HG02981 (cell line): ENCODE measurements around the gene SMYD1.

Source experiments
- ATAC-seq: cut with Tn5 transposase; IDR thresholded peaks from one replicate; pipeline ENCODE4 v1.9.1; 2021; ENCODE audit warnings: mild to moderate bottlenecking, moderate library complexity; ENCODE audit not compliant: unreplicated experiment

The SMYD1 gene

DNA sequence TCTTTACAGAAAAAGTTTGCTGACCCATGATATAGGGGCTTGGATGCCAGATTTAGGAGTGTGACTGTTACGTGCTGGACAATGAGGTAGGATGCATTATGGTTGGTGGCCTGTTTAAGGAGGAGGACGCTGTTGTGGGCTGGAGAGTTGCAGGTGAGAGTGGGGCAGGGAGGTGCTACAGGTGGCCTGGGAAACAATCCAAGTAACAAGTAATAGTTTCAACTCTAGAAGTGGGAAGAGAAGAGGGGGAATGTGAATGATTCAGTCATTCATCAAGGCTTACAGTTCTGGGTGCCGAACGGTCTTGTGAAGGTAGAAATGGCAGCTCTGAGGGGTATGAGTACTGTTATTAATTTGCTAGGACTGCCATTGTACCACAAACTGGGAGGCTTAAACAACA, 54.1 kb downstream of the SMYD1 start:
- ATAC-seq = no peak

DNA sequence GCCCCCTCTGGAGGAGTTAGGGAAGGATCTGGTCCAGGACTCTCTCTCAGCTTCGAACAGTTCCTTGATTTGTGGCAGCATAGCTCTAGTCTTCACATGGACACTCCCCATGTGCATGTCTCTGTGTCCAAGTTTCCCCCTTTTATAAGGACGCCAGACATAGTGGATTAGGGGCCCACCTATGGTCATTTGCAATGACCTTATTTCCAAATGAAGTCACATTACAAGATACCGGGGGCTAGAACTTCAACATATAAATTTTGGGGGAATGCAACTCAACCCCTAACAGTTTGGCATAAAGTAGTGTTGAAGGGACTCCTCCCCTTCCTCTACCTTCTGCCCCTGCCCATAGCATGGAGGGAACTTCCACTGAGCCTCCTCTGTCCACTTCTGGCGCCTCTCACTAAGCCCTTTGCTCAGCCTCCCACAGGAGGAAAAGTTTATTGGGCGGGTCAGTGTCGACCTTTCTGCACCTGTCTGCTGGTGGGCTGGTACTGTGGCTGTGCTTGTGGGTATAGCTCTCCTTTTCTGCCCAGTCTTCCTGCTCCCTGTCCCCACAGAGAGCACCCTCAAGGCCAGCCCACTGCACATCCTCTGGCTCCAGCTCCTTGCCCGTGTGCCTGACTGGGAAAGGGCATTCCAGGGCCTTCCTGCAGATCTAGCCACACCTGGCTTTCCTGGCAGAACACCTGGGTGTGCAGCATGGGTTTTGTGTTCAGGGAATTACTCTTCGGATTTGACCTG, 54.7 kb downstream of the SMYD1 start:
- ATAC-seq = no peak

DNA sequence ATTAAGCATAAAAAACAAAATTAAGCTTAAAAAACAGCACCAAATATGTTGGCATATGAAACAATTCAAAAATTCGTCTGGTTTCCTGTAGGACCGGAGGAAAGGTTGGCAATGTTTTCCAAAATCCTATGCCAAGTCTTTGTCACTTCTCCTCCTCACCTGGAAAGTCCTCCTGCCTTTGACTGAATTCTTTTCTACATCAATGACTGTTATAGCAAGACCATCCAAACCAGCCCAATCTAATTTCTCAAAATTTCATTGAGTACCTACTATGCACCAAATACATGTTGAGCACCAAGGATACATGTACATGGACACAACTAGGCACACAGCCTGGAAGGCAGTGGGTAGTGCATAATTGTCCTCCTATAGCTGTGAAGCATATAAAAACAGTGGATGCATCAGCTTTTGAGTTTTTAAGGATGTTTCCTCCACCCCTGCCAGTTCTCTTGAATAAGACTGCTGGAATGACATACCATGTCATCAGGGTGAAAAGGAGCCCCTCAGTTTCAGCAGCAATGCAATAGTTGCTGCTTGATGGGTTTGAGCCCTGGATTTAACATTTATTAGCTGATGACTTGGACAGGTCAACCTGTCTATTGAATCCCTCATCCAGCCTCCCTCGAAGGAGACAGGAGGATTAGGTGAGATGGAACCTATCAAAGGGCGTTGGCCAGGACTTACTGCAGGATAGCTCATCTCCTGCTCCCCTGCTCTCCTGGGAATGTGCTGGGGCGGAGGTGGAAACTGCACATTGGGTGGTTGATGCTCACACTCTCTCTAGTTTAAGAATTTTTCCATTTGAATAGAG, 55.7 kb downstream of the SMYD1 start:
- ATAC-seq = no peak

DNA sequence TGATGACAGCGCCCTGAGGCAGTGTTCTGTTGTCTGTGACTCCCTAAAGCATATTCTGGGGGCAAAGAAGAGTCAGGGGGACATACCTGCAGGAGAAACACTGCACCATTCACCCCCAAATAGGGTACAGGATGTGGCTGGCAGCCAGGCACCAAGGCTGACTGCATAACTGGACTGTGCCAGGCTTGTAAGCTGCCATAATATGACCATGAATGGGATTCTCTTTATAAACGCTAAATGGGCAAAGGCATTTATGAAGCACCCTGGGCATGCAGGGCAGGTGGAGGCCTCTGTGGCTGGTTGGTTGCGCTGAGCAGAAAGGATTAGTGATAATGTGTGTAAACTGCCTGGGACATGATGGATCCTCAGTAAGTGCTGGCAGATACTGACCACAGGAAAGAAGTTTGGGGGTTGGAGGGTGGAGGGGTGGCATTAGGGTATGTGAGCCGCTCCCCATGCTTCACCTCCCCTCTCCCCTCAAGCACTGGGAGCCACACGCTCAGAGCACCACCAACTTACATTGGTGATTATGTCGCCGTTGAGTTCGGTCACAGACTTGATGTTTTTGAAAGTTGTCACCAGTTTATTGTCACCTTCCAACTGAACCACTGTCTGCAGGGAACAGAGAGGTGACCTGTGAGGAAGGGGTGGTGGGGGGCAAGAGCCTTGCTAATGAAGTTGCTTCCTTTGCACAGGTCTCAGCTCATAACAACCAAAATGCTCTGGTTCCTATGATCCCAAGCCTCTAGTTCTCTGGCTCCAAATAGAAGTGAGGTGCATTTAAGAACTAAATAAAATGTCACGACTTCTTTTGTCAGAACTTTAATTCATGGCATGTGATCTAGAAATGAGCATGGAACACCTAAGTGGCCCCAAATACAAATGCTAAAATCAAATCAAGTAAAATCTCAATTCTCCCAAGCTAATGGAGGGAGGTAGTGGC, 56.6 kb downstream of the SMYD1 start:
- ATAC-seq = no peak

DNA sequence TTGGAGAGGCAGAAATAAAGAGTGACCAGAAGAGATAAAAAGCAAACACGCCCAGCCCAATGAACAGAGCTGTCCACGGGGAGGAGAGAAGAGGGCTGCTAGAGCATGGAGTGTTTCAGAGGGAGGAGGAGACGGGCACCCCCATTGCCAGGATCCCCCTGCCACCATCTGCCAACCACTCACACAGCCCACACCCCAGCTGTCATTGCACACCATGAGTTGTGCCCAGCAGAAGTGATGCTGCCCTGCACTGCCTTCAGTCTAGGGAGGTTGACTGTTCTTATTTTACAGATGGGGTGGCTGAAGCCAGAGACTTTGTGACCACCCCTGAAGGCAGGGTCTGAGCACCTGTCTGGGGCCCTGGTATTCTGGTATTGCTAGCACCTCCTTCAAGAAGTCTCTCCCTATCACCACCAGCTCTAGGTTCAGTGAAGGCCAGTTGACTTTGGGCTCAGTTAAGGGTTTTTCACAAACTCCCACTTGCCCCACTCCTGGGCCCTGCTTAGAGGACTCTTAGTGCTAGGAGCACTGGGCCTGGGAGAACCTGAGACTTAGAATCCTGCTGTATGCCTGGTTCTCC, 57.8 kb downstream of the SMYD1 start:
- ATAC-seq = no peak

DNA sequence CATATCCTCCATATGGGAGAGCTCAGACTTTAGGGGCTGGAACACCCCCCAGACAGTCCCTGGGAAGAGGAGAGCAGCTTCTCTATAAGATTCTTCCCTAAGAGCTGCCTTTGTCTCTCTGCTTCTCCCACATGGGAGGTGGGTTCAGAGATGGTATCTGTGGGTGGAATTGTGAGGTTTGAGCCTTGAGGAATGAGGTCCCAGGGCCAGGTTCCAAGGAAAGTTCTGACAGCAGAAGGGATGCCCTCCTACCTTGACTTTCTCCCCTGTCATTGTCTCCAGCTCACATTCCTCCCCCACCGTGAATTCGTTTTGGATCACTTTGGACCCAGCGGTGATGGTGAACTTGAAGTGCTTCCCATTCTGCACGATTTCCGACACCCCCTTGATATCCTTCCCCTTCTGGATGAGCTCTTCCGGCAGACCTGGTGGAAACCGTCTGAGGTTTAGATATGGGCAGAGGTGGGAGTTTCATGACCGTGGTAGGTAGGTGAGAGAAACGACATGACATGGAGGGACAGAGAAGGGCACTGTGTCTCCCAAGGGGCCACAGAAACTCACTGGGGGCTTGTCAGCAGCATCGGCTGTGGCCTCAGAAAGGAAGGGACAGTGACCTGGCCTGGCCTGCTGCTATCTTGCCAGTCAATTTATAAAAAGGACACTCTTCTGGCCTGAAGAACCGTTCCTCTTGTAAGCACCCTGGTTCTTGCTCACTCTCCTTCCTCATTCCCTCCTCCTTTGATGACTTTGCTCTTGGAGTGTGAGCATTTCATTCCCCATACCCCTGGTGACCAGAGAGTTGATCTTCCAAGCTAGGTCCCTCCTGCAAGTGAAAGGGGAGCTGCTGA, 58.5 kb downstream of the SMYD1 start:
- ATAC-seq = no peak

DNA sequence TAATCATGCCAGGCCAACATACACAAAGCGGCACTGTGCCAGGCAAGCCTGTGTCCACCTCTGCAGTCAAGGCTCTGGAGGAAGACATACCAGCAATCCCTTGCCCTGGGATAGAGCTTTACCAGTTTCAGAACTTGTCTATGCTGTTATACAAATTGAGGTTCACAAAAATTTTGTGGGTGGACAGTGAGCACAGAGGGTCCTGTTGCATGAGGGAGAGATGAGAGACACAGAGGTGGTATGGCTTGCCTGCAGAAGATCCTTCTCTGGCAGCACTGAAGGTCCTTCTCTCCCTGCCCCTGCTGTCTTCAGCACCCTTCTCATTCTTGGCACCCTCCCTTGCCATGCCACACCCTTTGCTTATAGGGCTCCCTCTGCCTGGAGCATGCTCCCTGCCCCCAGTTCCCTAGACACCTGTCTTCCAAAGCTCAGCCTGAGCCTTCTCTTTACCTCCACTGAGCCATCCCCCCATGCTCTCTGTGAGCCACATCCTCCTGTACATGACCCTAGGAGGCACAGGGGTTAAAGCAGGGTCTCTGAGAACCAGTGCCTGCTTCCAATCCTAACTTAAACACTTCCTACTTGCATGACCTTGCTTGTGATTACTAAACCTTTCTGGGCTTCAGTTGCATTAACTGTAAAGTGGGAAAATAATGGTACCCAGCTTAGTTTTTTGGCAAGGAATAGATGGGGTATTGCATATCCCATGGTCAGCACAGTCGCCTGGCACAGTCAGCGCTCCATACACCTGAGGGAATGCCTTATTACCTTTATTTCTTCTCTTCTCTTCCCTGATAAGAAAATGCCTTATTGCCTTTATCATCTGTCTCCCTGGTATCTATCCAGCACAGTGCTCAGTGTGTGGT, 59.4 kb downstream of the SMYD1 start:
- no peak for ATAC-seq

DNA sequence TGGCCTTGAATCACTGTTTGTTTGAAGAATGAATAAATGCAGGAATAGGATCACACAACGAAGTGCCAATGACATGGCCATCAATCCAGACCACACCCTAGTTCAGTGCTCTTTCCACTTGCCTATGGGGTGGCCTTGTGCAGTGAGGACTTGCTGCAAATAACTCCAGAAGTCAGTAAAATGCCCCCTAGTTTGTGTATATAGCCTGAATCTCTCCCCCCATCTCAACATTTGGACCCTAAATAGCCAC, 59.9 kb downstream of the SMYD1 start:
- ATAC-seq = no peak

DNA sequence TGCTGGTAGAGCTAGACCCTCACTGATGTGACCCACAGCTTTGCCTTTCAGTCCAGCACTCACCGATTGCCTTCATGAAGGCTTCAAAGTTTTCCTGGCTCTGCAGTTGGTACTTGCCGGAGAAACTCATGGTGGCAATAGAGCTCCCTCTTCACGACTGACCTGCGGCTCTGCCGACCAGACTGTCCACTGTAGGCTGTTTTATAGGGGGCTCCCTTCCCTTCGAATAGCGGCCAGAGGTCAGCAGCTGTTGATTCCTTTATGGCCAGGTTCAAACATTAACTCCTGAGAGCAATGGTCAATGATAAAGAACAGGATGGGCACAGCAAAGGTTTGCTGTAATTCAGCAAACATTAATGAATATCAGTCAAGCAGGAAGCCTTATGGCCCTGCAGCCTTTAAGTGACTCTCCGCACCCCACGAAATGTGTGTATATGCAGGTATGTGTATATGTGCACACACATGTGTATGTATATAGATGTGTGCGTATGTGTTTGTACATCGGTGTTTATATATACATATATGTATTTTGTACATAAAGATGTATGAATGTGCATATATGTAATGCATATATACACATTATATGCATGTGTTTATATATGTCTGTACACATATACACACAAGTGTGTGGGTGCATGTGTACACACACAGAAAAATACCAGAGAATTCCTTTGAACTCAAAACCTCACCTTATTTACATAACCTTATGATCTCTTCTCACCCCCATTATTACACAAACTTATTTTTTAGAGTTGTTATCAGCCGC, 60.4 kb downstream of the SMYD1 start, which contains the start of gene FABP1:
FABP1 (minus strand) TSS at position 175 of the 766 bp plus-strand sequence; CDS start at position 130, 45 bp downstream.
- no peak for ATAC-seq

DNA sequence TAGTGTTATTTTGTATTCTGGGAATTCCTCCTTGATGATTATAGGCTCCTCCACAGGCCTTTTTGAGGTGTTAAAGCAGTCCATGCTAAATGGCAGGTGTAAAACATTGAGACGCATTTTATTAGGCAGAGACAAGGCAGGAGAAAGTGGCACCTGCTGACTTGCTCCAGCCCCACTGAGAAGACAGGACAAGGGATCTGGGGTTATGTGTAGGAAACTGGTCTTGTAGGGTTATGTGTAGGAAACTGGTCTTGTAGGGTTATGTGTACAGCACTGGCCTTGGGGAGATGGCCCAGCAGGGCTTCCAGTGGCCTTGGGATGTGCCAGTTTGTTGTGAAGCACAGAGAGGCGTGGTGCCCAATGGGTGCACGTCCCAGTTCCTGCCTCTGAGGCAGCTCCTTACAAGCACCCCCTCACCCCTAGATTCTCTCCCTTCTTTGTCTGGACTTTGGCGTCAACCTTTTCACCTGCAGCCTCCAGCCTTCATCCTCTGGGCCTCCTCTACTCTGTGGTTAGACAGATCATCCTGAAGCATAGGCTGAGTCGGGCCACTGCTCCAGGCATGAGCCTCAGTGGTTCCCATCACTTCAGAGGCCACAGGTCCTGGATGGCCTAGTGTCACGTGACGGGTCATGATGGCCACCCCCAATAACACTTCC, 61.2 kb downstream of the SMYD1 start:
- ATAC-seq = no peak

DNA sequence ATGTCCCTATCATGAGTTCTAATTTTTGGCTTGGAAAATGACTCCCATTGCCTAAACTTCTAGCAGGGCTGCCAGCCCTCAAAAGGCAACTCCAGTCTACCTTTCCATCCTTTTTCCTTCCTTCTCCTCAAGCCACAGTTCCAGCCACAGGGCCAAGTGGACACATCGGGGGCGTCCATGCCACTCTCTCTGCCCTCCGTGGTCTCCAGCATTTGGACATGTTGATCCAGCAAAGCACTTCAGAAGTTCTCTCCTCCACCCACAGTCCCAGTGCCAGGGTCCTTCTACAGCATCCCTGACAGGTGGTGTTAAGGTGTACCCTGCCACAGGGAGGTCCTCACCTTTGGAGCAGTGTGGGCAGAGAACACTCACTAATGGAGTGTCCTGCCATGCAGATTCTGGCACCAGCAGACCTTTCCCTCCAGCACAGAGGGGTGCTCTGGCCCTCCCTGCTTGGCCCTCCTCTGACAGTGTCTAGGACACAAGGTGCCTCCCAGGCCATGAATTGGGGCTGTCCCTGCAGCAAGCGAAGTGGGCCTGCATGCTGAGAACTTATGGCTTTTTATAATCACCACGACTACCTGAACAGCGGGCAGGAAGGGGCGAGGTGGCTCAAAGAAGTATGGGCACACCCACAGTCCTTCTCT, 61.8 kb downstream of the SMYD1 start:
- ATAC-seq = no peak

DNA sequence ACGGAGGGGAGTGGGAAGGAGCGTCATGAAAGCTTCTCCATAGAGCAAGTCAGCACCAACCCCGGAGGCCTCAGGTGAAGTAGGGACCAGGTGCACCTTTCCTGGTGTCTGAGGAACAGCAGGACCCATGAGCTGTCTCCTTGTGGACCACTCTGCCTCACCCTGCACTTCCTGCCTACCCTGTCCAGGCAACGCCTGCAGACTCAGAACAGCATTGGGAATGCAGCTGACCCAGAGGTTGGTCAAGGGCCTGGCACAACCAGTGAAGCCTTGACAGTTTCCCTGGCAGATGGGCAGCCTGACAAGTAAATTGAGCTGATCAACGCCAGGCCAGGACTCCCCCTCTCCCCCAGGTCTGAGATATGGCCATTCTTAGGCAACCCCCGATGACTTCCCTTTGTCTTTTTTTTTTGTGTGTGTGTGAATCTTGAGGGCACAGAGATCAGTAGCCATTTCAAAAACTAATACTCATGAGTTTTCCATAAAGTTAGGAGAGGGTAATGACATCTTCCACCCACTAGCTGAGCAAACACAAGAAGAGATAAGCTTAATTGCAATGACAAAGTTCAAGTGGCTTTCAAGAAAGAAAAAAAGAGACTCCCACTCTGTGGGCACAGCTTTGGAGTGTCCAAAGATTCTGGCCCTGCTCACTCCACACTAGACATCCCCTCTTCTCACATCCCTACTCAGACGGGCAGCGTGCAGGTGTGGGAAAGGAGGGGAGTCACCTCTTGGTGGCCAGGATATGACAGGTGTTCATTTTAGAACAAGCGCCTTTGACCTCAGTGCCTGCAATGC, 63.8 kb downstream of the SMYD1 start:
- no peak for ATAC-seq

DNA sequence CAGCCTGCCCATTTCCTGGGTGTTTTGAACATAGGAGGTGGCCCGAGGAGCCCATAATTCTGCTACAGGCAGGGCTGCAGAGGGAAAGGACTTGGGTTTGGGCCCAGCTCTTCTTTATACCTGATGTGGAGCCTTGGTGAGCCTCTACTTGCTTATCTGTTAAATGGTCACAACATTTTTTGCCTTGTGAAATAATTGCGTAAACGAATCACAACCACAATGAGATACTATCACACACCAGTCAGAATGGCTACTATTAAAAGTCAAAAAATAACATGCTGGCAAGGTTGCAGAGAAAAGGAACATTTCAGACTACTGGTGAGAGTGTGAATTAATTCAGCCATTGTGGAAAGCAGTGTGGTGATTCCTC, 64.4 kb downstream of the SMYD1 start:
- ATAC-seq = no peak

DNA sequence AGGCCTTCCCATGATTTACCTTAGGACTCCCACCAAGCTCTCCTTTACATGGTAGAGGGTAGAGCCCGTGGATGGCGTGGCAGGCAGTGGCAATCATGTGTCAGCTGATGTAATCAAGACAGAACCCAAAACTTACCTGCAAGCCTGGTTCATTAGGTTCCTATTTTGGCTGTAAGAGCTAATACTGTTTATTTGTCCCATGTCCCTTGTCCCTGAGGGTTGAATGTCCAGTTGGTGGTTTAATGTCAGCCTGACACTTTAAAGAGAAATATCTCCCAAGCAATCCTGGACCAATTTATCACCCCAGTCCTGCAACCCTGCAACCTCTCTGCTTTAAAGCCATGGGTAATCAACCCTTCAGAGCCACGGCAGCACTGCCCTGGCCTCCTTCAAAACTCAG, 66.2 kb downstream of the SMYD1 start:
- no peak for ATAC-seq

DNA sequence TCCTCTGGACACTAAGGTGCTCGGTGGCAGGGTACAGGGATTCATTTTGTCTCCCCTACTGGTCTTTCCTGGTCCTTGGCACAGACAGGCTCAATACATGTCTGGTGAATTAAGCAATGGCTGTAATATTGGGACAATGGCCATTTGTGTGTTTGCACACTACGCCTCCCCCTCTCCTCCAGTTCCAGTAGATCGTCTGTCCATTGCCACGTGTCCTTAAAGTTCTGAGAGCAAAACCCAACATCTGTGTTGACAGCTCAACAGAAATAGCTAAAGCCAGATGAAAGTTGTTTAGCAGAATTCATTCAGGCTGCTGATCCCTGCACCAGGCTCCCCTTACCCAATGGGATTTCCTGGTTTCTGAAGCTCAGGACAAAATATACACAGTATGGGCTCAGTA, 69.2 kb downstream of the SMYD1 start:
- ATAC-seq = no peak

DNA sequence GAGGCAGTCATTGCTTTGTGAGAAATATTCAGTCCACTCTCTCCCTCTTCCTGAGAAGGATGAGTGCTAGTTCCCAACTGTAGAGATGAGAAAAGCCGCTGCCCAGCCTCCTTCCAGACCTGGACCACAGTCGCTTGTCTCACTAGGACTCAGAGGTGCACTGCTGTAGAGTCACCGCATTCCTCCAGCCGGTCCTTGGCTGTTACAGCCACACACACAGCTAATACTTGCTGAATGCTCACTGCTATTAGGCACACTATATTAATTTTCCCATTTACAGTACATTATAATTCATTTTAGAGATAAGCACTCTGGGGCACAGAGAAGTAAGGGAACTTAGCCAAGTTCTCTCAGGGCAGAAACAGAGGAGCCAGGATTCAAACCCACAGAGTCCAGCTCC, 70.2 kb downstream of the SMYD1 start:
- ATAC-seq = no peak

DNA sequence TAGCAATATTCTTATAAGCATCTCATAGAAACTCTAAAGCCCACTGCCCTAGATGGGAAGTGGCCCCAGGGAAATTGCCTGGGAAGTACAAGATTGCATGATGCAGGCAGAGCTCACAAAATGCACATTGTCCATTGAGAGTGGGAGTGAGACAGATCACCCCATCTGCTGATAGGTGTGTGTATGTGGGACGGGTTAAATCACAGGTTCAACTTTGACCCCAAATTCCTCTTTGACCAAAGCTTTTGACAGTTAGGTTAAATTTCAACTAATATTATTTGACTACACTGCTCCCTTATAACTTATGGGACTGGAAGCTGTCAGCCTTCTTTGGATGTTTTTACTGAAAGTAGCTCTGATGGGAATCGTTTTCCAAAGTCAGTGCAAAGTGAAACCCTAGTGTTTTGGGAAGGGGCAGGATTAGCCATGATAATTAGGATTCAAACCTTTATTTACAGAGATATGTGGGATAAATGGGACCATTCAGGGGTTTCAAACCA, 71.6 kb downstream of the SMYD1 start:
- no peak for ATAC-seq
